ENCODE measurements around the gene KCTD15. TPM values are rescaled to one million over a fixed set of nuclear protein-coding genes. Genes with fewer than 3 reads are reported as not detected.

Gene KCTD15
- total RNA-seq, 1 donor from 2014 or later, result 11.6 TPM

- peak; percentile 68 for DNase-seq (ENCODE audit: low read depth)
These were observed 25.1 kb upstream of the KCTD15 start for GRCh38 chr19:33771384-33772101.

DNA sequence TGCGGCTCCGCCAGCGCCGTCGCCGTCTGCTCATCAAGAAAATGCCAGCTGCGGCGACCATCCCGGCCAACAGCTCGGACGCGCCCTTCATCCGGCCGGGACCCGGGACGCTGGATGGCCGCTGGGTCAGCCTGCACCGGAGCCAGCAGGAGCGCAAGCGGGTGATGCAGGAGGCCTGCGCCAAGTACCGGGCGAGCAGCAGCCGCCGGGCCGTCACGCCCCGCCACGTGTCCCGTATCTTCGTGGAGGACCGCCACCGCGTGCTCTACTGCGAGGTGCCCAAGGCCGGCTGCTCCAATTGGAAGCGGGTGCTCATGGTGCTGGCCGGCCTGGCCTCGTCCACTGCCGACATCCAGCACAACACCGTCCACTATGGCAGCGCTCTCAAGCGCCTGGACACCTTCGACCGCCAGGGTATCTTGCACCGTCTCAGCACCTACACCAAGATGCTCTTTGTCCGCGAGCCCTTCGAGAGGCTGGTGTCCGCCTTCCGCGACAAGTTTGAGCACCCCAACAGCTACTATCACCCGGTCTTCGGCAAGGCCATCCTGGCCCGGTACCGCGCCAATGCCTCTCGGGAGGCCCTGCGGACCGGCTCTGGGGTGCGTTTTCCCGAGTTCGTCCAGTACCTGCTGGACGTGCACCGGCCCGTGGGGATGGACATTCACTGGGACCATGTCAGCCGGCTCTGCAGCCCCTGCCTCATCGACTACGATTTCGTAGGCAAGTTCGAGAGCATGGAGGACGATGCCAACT lies 24.4 kb upstream of the KCTD15 start:
- no peak for DNase-seq (ENCODE audit: low read depth)

DNA sequence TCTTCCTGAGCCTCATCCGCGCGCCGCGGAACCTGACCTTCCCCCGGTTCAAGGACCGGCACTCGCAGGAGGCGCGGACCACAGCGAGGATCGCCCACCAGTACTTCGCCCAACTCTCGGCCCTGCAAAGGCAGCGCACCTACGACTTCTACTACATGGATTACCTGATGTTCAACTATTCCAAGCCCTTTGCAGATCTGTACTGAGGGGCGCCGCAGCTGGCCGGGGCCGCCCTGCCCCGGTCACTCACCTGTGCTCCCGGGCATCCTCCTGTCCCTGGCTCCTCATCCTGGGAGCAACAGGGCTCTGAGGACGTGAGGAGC lies 23.9 kb upstream of the KCTD15 start:
- no peak for DNase-seq (ENCODE audit: low read depth)

DNA sequence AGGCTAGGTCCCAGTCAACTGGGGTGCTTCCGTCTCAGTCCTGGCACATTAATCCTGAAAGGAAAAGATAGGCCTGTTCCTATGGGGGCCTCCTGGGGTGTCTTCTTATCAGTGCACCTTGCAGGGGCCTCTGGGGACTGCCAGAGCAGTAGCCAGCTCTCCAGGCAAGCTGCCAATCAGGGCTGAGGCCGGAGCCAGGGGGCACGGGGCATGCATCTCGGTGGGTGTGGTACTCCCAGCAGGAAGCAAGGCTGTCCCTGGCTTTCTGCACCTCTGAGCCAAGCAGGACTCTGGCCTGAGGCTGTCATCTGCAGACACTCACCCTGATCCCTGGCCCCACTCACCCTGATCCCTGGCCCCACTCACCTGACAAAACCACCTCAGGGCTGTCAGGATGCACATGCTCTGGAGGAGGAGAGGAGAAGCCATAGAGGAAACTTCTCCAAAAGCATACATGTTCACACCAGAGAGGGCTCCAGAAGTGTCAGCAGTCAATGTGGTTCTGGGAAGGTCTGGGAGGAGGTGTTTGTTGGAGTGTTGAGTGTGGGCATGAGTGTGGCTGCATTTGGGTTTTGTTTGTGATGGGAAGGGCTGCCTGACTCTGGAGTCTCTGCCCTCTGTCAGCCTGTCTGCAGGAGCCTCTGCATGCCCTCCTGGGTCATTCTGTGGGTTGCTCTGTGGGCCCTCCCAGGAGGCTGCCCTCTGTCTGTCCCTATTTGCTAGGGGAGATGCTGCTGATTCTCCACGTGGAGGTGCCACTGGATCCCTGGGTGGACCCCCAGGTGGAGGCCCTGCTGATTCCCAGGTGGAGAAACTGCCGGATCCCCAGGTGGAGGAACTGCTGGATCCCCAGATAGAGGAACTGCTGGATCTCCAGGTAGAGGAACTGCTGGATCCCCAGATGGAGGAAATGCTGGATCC lies 22.7 kb upstream of the KCTD15 start:
- no peak for DNase-seq (ENCODE audit: low read depth)

DNA sequence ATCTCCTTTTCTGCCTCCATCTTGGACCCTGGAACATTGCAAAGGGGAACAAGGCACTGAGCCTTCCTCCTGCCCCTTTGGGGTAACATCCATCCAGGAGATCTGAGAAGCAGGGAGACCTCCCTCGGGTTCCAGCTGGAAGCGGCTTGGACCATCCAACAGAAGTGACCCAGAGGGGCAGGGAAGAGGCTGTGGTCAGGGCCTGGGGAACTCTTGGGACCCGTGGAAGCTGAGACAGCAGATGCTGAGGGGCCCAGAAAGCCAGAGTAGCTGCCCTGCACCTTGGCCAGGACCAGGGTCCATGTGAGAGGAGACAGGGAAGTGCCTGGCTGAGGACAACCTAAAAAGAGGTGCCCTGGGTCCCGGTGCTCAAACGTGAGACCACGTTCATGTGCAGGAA lies 21.9 kb upstream of the KCTD15 start:
- DNase-seq (ENCODE audit: low read depth), result no peak

DNA sequence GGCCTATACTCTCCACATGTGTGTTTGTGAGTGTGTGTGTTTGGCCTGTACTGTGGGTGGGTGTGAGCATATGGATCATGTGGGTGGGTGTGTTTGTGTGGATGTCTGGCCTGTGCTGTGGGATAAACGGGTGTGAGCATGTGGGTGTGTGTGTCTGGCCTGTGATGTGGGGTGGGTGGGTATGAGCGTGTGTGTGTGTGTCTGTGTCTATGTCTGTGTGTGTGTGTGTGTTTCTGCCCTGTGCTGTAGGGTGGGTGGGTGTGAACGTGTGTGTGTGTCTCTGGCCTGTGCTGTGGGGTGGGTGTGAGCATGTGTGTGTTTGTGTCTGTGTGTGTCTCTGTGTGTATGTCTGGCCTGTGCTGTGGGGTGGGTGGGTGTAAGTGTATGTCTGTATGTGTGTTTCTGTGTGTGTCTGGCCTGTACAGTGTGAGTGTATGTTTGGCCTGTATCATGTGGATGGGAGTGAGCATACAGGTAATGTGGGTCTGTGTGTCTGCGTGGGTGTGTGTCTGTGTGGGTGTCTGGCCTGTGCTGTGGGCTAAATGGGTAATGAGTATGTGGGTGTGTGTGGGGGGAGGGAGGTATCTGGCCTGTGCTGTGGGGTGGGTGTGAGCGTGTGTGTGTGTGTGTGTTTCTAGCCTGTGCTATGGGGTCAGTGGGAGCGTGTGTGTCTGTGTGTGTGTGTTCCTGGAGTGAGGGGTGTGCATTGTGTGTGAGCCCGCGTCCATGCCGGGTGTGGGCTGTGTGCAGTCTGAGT lies 20.8 kb upstream of the KCTD15 start:
- no peak for DNase-seq (ENCODE audit: low read depth)

GRCh38 chr19:33777351-33777750 lies 19.3 kb upstream of the KCTD15 start:
- no peak for DNase-seq (ENCODE audit: low read depth)

DNA sequence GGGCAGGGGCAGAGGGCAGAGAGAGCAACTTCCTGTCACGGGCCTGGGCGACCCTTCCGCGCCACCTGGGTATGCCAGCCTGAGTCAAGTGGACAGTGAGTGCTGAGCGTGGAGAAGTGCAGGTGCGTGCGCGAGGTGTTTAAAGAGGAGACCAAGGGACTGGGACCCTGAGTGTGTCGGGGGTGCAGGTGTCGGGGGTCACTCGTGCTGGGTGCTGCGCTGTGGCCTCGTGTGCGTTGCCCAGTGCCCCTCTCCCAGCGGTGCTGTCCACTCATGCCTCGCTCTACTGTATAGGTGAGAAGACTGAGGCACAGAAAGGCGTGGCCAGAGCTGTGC lies 18.9 kb upstream of the KCTD15 start:
- DNase-seq (ENCODE audit: low read depth), result no peak

GRCh38 chr19:33778089-33778791 lies 18.4 kb upstream of the KCTD15 start:
- DNase-seq (ENCODE audit: low read depth), result peak; percentile 52

- DNase-seq (ENCODE audit: low read depth), result no peak
These were observed 16.8 kb upstream of the KCTD15 start for GRCh38 chr19:33779849-33780248.

DNA sequence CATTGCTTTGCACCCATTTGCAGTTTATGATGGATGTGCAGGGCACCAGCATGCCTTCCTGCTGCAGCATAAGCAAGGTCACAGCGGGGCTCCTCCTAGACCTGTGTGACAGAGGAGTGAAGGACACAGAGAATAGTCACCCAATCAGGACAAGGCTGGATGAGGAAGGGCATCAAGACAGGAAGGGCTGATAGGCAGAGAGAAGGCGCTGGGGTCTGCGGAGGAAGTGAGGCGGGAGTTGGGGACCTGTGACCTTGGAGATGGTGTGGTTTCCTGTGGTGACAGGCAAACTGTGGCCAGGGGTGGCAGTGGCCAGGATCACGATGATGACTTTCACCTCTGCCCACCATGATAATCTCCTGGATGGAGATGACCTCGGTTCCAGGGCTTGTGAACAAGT lies 16.4 kb upstream of the KCTD15 start:
- DNase-seq (ENCODE audit: low read depth), result no peak

DNA sequence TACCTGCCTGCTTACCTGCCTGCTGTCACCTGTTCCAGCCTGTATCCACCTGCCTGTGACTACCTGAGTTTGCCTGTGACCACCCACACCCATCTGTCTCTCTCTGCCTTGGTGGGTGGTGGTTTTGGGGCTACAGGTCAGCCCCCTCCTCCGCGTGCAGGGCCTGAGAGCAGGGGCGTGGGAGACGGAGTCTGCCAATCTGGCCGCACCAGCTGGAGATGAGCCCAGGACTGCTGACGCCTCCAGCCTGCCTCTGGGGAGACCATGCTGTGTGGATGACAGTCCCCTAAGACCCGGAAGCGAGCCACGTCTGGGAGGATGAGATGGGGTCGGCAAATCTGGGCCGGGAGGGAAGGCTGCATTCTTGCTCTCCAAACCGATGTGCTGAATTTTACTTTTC lies 15.9 kb upstream of the KCTD15 start:
- DNase-seq (ENCODE audit: low read depth), result no peak

GRCh38 chr19:33781415-33781935 lies 15.2 kb upstream of the KCTD15 start:
- no peak for DNase-seq (ENCODE audit: low read depth)

GRCh38 chr19:33781996-33782395 lies 14.7 kb upstream of the KCTD15 start:
- DNase-seq (ENCODE audit: low read depth), result no peak

- no peak for DNase-seq (ENCODE audit: low read depth)
These were observed 12.2 kb upstream of the KCTD15 start for GRCh38 chr19:33784432-33784831.

DNA sequence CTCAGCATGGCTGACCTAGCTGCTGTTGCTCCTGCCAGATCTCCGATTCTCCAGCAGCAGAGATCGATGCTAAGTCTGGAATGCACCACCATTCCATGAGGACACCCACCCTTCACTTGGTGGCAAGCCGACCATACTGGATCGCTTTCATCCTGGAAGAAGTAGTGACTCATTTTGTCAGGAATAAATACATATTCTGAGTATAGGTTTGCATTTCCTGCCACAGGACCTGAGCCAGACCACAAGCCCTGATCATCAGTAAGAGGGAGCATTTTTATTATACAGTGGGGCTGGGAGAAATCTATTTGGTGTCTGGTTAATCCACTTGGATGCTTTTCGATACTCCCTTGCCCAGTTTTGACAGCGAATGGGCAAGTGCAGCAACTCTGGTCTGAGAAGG lies 10.9 kb upstream of the KCTD15 start:
- DNase-seq (ENCODE audit: low read depth), result no peak

DNA sequence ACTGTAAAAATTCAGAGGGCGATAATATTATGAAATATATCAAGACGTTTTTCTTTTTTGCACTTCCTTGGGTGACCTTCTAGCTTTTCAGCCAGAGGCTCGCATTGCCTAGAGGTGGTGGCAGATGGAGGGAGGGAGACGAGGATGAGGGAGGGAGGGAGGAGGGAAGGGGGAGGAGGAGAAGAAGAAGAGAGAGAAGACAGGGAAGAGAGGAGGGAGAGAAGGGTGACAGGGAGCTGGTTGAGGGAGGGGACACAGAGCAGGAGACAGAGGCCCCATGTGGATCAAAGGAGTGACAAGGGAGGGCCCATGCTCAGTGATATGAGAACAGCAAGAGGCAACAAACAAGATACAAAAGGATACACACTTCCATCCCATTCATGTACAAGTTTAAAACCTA lies 8.0 kb upstream of the KCTD15 start:
- DNase-seq (ENCODE audit: low read depth), result no peak

DNA sequence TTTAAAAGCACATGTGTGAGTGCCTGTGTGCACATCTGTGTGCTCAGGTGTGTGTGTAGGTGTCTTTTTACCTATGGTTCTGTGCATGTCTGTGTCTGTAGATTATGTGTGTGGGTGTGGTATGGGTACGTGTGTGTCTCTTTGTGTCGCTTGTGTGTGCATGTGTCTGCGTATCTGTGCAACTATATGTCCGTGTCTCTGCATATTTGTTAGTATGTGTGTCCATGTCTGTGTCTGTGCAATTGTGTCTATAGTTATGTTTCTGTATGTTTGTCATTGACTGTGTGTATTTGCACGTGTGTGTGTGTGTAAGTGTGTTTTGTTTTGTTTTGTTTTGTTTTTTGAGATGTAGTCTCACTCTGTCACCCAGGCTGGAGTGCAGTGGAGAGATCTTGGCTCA lies 7.3 kb upstream of the KCTD15 start:
- DNase-seq (ENCODE audit: low read depth), result no peak

- DNase-seq (ENCODE audit: low read depth), result no peak
These were observed 1.8 kb upstream of the KCTD15 start for GRCh38 chr19:33794683-33795369.

All from myocyte (in vitro differentiated cells).